KMS-11 (cell line): ENCODE measurements around the gene RANBP1.
"Not testable (repeated sequence)": the region's sequence is repeated elsewhere in the genome, so short reads cannot be mapped to it uniquely, and the experiment has no call there.

Experiments used
- H2AFZ ChIP-seq: fragments of 200-600 bp; sonication (generic); 2 replicates; pipeline ENCODE4 v1.6.1; 2016; ENCODE audit warnings: antibody characterized with exemption, mixed run types, low read depth
- H3K27ac ChIP-seq: fragments of 200-600 bp; sonication (generic); 2 replicates; pipeline ENCODE4 v1.6.1; 2016; ENCODE audit warnings: mild to moderate bottlenecking, mixed run types
- H3K27me3 ChIP-seq: fragments of 200-600 bp; sonication (generic); 2 replicates; pipeline ENCODE4 v1.6.1; 2017; ENCODE audit warnings: mild to moderate bottlenecking, low read depth, mixed run types, moderate library complexity; ENCODE audit not compliant: insufficient read depth
- H3K36me3 ChIP-seq: fragments of 200-600 bp; sonication (generic); 2 replicates; pipeline ENCODE4 v1.6.1; 2017; ENCODE audit warnings: mild to moderate bottlenecking, mixed run types; ENCODE audit not compliant: insufficient read depth
- H3K4me1 ChIP-seq: fragments of 200-600 bp; sonication (generic); 2 replicates; pipeline ENCODE4 v1.6.1; 2016; ENCODE audit warnings: mild to moderate bottlenecking, low read depth, mixed run types; ENCODE audit not compliant: poor library complexity, severe bottlenecking
- H3K4me2 ChIP-seq: fragments of 200-600 bp; sonication (generic); 2 replicates; pipeline ENCODE4 v1.7.0; 2016; ENCODE audit warnings: mild to moderate bottlenecking, mixed run types
- H3K4me3 ChIP-seq: fragments of 200-600 bp; sonication (generic); IDR thresholded peaks from 2 replicates; pipeline ENCODE4 v1.6.1; 2017; ENCODE audit warnings: low read depth, low read length, mixed read lengths; ENCODE audit not compliant: insufficient read depth
- H3K79me2 ChIP-seq: fragments of 200-600 bp; sonication (generic); 2 replicates; pipeline ENCODE4 v1.6.1; 2016; ENCODE audit warnings: low read depth, mixed run types; ENCODE audit not compliant: insufficient read depth
- H3K9ac ChIP-seq: fragments of 200-600 bp; sonication (generic); 2 replicates; pipeline ENCODE4 v1.6.1; 2016; ENCODE audit warnings: mild to moderate bottlenecking, mixed run types
- H4K20me1 ChIP-seq: fragments of 200-600 bp; sonication (generic); 2 replicates; pipeline ENCODE4 v1.6.1; 2016; ENCODE audit warnings: mild to moderate bottlenecking, mixed run types; ENCODE audit not compliant: insufficient read depth
- CTCF ChIP-seq: fragments of 200-600 bp; sonication (generic); conservative IDR thresholded peaks from 2 replicates; pipeline ENCODE4 v1.6.1; 2017; ENCODE audit warnings: low read depth, mild to moderate bottlenecking, antibody characterized with exemption, low read length, moderate library complexity, mixed read lengths

RANBP1 gene

DNA sequence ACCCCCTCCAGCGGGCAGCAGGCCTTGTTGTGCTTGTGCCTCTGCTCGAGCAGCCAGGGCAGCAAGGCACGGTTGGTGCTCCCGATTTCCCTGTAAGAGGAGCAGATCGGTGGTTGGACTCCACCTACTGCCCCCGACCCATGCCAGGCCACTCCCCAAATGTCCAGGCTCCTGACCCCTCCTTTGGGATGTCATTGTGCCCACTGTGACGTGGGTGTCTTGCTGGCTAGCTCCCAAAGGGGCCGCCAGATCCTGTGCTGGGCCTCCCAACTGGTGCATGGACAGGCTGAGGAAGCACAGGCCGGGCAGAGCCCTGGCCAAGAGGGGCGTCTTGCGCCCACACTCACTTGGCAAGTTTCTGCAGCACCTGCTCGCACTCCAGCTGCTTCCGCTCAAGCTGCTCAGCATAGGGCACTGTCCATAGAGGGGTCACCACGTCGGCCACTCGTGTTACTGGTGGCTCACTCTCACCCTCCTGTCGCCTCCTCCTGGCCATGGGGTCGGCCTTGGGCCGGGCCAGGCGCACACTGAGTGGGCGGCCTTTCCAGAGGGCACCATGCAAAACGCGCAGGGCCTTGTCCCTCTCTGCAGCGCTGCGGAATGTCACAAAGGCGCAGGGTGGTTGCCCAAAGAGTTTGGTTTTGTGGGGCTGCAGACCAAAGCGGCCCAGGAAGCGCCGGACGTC lies at the start of gene RANBP1:
Gene RANBP1 (plus strand): TSS at position 414 of the 685 bp plus-strand sequence. CDS start 81 bp downstream, at position 495.
- Histone ChIP-seq H3K9ac (peak within 1 kb of the TSS; percentile 96), H3K4me3 (no peak within 1 kb of the TSS), H4K20me1 (no peaks in the 10 kb centered on the region), H3K27ac (peak within 1 kb of the TSS; percentile 81), H3K79me2 (peaks cover 55% of the 10 kb centered on the region), H3K27me3 (no peaks in the 10 kb centered on the region), H2AFZ (peak within 1 kb of the TSS; percentile 60; the same call in 1 of the 2 replicates), H3K36me3 (peaks cover 12% of the 10 kb centered on the region; the same call in 1 of the 2 replicates), H3K4me2 (peak within 1 kb of the TSS; percentile 66), H3K4me1 (peaks cover 30% of the 10 kb centered on the region)
- no peak for TF ChIP-seq CTCF

- no peak overlapping the region for H2AFZ ChIP-seq
- H3K4me2 ChIP-seq, result no peak overlapping the region
- H3K4me3 ChIP-seq, result no peak overlapping the region
- H3K4me1 ChIP-seq, result no peaks in the 10 kb centered on the region
- no peaks in the 10 kb centered on the region for H3K27me3 ChIP-seq
- H3K9ac ChIP-seq, result no peak overlapping the region
- no peak for TF ChIP-seq CTCF
- H3K36me3 ChIP-seq, result no peaks in the 10 kb centered on the region
- H4K20me1 ChIP-seq, result no peaks in the 10 kb centered on the region
- H3K27ac ChIP-seq, result no peak overlapping the region
- no peaks in the 10 kb centered on the region for H3K79me2 ChIP-seq
Measured at GRCh38 chr22:20066617-20067383, 49.1 kb upstream of the RANBP1 start.

GRCh38 chr22:20067384-20067682 lies 48.6 kb upstream of the RANBP1 start:
- not testable (repeated sequence) for H3K4me3 ChIP-seq, H3K27me3 ChIP-seq, H2AFZ ChIP-seq, H3K9ac ChIP-seq, H3K4me2 ChIP-seq, H4K20me1 ChIP-seq, H3K79me2 ChIP-seq, H3K27ac ChIP-seq, H3K4me1 ChIP-seq, H3K36me3 ChIP-seq

- no peak overlapping the region for H3K4me3 ChIP-seq
- no peaks in the 10 kb centered on the region for H3K79me2 ChIP-seq
- H3K4me1 ChIP-seq, result no peaks in the 10 kb centered on the region
- H3K36me3 ChIP-seq, result no peaks in the 10 kb centered on the region
- H3K9ac ChIP-seq, result no peak overlapping the region
- no peak overlapping the region for H3K27ac ChIP-seq
- H4K20me1 ChIP-seq, result no peaks in the 10 kb centered on the region
- TF ChIP-seq CTCF, result no peak
- H3K4me2 ChIP-seq, result no peak overlapping the region
- no peak overlapping the region for H2AFZ ChIP-seq
- no peaks in the 10 kb centered on the region for H3K27me3 ChIP-seq
Measured at GRCh38 chr22:20068640-20069039, 47.3 kb upstream of the RANBP1 start.
